IMR-90 (cell line): ENCODE measurements around the gene ZNF443.
A peak's percentile ranks its signal among the peaks of the same experiment; 100 is the strongest.

ENCODE experiments used
- BHLHE40 ChIP-seq: fragments of 150-350 bp; IDR thresholded peaks from 2 replicates; pipeline ENCODE4 v1.6.1; 2016; ENCODE audit warnings: mild to moderate bottlenecking, low read depth, low read length
- CEBPB ChIP-seq: IDR thresholded peaks from 2 replicates; pipeline ENCODE4 v1.6.1; 2012; ENCODE audit warnings: low read depth, low read length, improper control_type of control experiment
- CTCF ChIP-seq: conservative IDR thresholded peaks from 2 replicates; pipeline ENCODE4 v1.5.1; 2012; ENCODE audit warnings: mild to moderate bottlenecking, low read depth, low read length, improper control_type of control experiment
- MAZ ChIP-seq: IDR thresholded peaks from 2 replicates; pipeline ENCODE4 v1.6.1; 2012; ENCODE audit warnings: low read depth, mild to moderate bottlenecking, low read length, improper control_type of control experiment, moderate library complexity, borderline replicate concordance
- POLR2A ChIP-seq: IDR thresholded peaks from 2 replicates; pipeline ENCODE4 v1.6.1; 2012; ENCODE audit warnings: mild to moderate bottlenecking, low read depth, low read length
- RFX5 ChIP-seq: IDR thresholded peaks from 2 replicates; pipeline ENCODE4 v1.8.0; 2012; ENCODE audit warnings: low read depth, mild to moderate bottlenecking, low read length, moderate library complexity
- TF ChIP-seq, protein P1 (sequence below): fragments of 150-350 bp; IDR thresholded peaks from 2 replicates; pipeline ENCODE4 v1.6.1; 2016; ENCODE audit warnings: low read depth, mild to moderate bottlenecking, low read length, moderate library complexity, borderline replicate concordance

GRCh38 chr19:12440541-12441316 is at the start of gene ZNF443:
- TF ChIP-seq CTCF (0 out of 2 replicates have a peak, but pooled peaks have one; percentile 5), RFX5 (no peak), BHLHE40 (no peak), CEBPB (no peak), POLR2A (no peak), MAZ (peak; percentile 3; the same call in 1 of the 2 replicates)
- TF ChIP-seq, protein P1, sequence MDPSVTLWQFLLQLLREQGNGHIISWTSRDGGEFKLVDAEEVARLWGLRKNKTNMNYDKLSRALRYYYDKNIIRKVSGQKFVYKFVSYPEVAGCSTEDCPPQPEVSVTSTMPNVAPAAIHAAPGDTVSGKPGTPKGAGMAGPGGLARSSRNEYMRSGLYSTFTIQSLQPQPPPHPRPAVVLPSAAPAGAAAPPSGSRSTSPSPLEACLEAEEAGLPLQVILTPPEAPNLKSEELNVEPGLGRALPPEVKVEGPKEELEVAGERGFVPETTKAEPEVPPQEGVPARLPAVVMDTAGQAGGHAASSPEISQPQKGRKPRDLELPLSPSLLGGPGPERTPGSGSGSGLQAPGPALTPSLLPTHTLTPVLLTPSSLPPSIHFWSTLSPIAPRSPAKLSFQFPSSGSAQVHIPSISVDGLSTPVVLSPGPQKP, result no peak
